ENCODE data around the gene GPR32. TPM values are rescaled to one million over a fixed set of nuclear protein-coding genes. Genes with fewer than 3 reads are reported as not detected.

Gene GPR32
- total RNA-seq, 1 donor from 2014 or later: not detected

DNA sequence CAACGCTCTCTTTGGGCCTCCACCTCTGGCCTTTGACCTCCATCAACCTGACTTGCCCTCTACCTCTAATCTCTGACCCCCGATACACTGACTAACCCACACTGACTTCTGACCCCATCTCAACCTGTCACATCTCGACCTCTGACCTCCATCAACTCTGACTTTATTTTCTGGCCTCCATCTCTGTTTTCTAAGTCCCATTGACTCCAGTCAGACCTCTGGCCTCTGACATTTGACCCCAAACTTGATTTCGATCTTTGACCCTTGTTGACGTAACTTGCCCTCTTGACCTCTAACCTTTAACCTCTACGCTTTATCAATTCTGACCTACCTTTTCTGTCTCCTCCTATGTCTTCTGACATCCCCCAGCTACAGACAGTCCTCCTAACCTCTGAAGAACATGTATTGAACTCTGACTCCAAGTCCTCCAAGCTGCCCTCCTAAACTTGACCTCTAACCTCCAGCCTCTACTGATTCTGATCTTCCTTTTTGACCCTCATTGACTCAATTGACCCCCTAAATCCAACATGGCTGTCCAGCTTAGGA, 20.7 kb downstream of the GPR32 start:
- H3K4me3 ChIP-seq: no peak overlapping the region
- peaks cover 12% of the 10 kb centered on the region for H3F3A ChIP-seq (ENCODE audit: low read depth)
- peak overlapping the region; percentile 9 for H3K27ac Mint-ChIP-seq
- H3K9ac ChIP-seq: no peak overlapping the region
- peaks cover 10% of the 10 kb centered on the region for H3K27me3 Mint-ChIP-seq (ENCODE audit: insufficient read depth, low read depth)
- peaks cover 8% of the 10 kb centered on the region for H3K27me3 ChIP-seq
- peaks cover 6% of the 10 kb centered on the region for H3K4me1 Mint-ChIP-seq
- peaks cover 18% of the 10 kb centered on the region for H4K20me1 ChIP-seq (ENCODE audit: low read depth)
- no peak overlapping the region for H2AFZ ChIP-seq (replicated peaks)
- H3K36me3 ChIP-seq: no peaks in the 10 kb centered on the region
- no peak overlapping the region for H3K4me2 ChIP-seq
- no peaks in the 10 kb centered on the region for H3K79me2 ChIP-seq (ENCODE audit: low read depth)
- peaks cover 5% of the 10 kb centered on the region for H3K36me3 Mint-ChIP-seq
- H3K4me1 ChIP-seq: peaks cover 4% of the 10 kb centered on the region
- no peaks in the 10 kb centered on the region for H3K9me3 ChIP-seq (ENCODE audit: low read depth)
- DNase-seq (ENCODE audit: low spot score): no peak
- H3K27ac ChIP-seq: no peak overlapping the region
- peaks cover 2% of the 10 kb centered on the region for H3K9me3 Mint-ChIP-seq
- TF ChIP-seq, protein P1, sequence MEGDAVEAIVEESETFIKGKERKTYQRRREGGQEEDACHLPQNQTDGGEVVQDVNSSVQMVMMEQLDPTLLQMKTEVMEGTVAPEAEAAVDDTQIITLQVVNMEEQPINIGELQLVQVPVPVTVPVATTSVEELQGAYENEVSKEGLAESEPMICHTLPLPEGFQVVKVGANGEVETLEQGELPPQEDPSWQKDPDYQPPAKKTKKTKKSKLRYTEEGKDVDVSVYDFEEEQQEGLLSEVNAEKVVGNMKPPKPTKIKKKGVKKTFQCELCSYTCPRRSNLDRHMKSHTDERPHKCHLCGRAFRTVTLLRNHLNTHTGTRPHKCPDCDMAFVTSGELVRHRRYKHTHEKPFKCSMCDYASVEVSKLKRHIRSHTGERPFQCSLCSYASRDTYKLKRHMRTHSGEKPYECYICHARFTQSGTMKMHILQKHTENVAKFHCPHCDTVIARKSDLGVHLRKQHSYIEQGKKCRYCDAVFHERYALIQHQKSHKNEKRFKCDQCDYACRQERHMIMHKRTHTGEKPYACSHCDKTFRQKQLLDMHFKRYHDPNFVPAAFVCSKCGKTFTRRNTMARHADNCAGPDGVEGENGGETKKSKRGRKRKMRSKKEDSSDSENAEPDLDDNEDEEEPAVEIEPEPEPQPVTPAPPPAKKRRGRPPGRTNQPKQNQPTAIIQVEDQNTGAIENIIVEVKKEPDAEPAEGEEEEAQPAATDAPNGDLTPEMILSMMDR (IDR thresholded peaks at IDR 0.05): no peak
- no peak for TF ChIP-seq EZH2 (IDR thresholded peaks at IDR 0.05)
- TF ChIP-seq EZH2phosphoT487 (IDR thresholded peaks at IDR 0.05): no peak
- peak overlapping the region; percentile 42 for H3K4me3 Mint-ChIP-seq

- Histone ChIP-seq H3K4me2 (no peak overlapping the region), H3K79me2 (ENCODE audit: low read depth) (no peaks in the 10 kb centered on the region), H3K9me3 (ENCODE audit: low read depth) (no peaks in the 10 kb centered on the region), H3K4me3 (no peak overlapping the region), H3K9ac (no peak overlapping the region), H3K27me3 (peaks cover 8% of the 10 kb centered on the region), H3K4me1 (peaks cover 4% of the 10 kb centered on the region), H3K27ac (no peak overlapping the region), H3K36me3 (no peaks in the 10 kb centered on the region), H3F3A (ENCODE audit: low read depth) (peaks cover 19% of the 10 kb centered on the region), H2AFZ (replicated peaks) (no peak overlapping the region), H4K20me1 (ENCODE audit: low read depth) (peaks cover 26% of the 10 kb centered on the region)
- H3K27me3 Mint-ChIP-seq (ENCODE audit: insufficient read depth, low read depth): peaks cover 8% of the 10 kb centered on the region
- no peak for DNase-seq (ENCODE audit: low spot score)
- H3K36me3 Mint-ChIP-seq: peaks cover 5% of the 10 kb centered on the region
- no peak overlapping the region for H3K4me3 Mint-ChIP-seq
- TF ChIP-seq EZH2phosphoT487 (IDR thresholded peaks at IDR 0.05) (no peak), EZH2 (IDR thresholded peaks at IDR 0.05) (no peak)
- TF ChIP-seq, protein P1 (IDR thresholded peaks at IDR 0.05): no peak
- H3K9me3 Mint-ChIP-seq: peaks cover 2% of the 10 kb centered on the region
- peaks cover 3% of the 10 kb centered on the region for H3K4me1 Mint-ChIP-seq
- H3K27ac Mint-ChIP-seq: no peak overlapping the region
Observed at GRCh38 chr19:50791594-50792271, 21.5 kb downstream of the GPR32 start.

DNA sequence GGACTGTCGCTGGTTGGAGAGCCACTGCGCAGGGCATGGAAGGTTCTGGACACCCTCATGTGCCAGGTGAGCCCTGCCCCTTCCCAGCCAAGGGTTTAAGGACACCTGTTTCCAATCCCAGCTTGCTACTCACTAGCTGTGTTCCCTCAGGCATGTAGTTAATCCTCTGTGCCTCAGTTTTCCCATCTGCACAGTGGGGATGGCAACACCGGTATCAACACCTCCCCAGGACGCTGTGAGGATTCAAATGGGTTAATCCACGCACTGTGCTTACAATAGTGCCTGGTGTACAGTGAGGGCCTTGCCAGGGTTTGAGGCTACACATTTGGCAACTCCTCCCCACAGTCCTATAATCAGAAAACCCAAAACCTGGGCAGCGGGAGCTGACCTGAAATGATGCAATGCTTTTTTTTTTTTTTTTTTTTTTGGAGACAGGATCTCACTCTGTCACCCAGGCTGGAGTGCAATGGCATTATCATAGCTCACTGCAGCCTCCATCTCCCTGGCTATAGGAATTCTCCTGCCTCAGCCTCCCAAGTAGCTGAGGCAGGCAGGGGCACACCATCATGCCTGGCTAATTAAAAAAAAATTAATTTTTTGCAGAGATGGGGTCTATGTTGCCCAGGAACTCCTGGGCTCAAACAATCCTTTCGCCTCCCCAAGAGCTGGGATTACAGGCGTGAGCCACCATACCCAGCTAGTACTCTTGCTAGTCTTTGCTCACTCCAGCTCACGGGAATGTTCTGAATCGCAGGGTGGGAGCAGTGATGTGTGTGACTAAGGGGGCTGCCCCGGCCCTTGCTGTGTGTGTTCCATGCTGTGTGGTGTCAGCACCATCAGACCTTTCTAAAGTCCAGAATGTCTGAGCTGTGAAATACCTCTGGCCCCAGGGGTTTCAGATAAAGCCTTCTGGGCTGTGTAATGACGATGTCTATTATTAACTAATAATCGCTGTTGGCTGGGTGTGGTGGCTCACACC, 22.3 kb downstream of the GPR32 start:
- H2AFZ ChIP-seq (replicated peaks): no peak overlapping the region
- H3K9me3 ChIP-seq (ENCODE audit: low read depth): no peaks in the 10 kb centered on the region
- Mint-ChIP-seq H3K27ac (no peak overlapping the region), H3K4me1 (peaks cover 3% of the 10 kb centered on the region), H3K4me3 (no peak overlapping the region), H3K36me3 (peaks cover 7% of the 10 kb centered on the region), H3K9me3 (peaks cover 2% of the 10 kb centered on the region), H3K27me3 (ENCODE audit: insufficient read depth, low read depth) (peaks cover 8% of the 10 kb centered on the region)
- no peaks in the 10 kb centered on the region for H3K36me3 ChIP-seq
- peaks cover 3% of the 10 kb centered on the region for H3K27me3 ChIP-seq
- H3K4me2 ChIP-seq: no peak overlapping the region
- no peaks in the 10 kb centered on the region for H3K79me2 ChIP-seq (ENCODE audit: low read depth)
- no peak for DNase-seq (ENCODE audit: low spot score)
- H4K20me1 ChIP-seq (ENCODE audit: low read depth): peaks cover 34% of the 10 kb centered on the region
- TF ChIP-seq EZH2 (IDR thresholded peaks at IDR 0.05) (no peak), EZH2phosphoT487 (IDR thresholded peaks at IDR 0.05) (no peak)
- TF ChIP-seq, protein P1 (IDR thresholded peaks at IDR 0.05): no peak
- peaks cover 4% of the 10 kb centered on the region for H3K4me1 ChIP-seq
- no peak overlapping the region for H3K4me3 ChIP-seq
- peaks cover 27% of the 10 kb centered on the region for H3F3A ChIP-seq (ENCODE audit: low read depth)
- no peak overlapping the region for H3K9ac ChIP-seq
- H3K27ac ChIP-seq: no peak overlapping the region

All from neural progenitor cell (in vitro differentiated cells).